NCI-H82 treated with DMSO at 0.1 percent for 48 hours (cell line): ENCODE measurements around the gene C11orf42.
"Not testable (repeated sequence)": the region's sequence is repeated elsewhere in the genome, so short reads cannot be mapped to it uniquely, and the experiment has no call there.

Source experiments
- DNase-seq: peaks from one replicate; lab custom pipeline; 2025; ENCODE audit not compliant: unreplicated experiment; lab: John Stamatoyannopoulos, UW

Gene C11orf42

GRCh38 chr11:6219359-6219758, 14.0 kb downstream of the C11orf42 start:
- no peak for DNase-seq

GRCh38 chr11:6223854-6224253, 18.5 kb downstream of the C11orf42 start:
- DNase-seq, result no peak

GRCh38 chr11:6224421-6224820, 19.1 kb downstream of the C11orf42 start:
- DNase-seq, result no peak

- DNase-seq, result no peak
These were observed 19.7 kb downstream of the C11orf42 start for GRCh38 chr11:6225024-6225423.

DNA sequence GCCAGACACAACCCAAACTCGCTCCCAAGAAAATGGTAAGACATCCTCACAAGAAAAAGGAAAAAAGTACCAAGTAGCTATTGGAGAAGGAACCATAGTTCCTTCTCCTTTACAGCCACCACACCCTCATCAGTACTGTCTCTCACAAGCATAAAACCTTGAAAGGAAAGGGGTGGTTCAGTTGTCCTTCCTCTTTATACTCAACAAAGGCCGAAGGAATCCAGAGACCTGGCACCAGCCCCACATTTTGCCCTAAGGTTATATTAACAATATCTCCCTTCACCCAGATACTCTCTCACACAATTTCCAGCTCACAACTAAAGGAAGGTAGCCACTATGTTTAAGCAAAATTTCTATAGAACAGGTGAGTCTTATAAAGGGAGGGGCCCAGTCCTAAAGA, 20.5 kb downstream of the C11orf42 start:
- no peak for DNase-seq

GRCh38 chr11:6228520-6228919, 23.2 kb downstream of the C11orf42 start:
- DNase-seq, result no peak

DNA sequence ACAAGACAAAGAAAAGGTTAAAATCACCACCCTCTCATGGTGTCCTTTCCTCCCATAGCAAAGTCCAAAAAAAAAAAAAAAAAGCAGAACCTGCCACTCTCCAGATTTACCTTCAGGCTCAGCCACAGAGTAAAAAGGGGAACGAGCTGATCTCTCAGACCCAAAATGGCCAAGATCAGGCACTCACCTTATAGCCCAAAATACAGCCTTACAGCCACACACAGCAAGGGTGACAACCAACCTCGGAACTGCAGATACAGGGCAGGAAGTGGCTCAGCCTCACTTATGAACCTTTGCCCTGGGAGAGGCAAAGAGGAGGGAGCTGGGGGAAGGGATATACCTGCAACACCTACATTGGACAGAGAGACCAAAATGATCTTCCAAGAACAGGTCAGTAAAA, 24.6 kb downstream of the C11orf42 start:
- DNase-seq, result no peak

DNA sequence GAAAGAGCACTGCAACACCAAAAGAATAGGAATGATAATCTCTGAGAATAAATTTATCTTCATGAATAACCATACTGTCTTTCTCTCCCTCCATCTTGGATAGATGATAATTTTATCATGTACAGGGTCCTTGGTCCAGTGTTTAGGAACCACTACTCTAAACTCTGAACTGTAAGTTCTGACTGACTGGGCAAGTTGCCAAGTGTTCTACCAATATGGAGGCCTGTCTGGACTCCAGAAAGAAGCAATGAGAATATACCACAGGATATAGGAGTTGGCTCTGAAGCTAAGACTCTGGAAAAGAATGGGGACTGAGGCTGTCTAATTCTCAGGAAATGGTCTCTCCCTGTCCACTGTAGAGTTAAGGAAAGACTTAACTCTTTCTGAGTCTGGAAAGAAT, 27.5 kb downstream of the C11orf42 start:
- DNase-seq, result no peak

GRCh38 chr11:6233984-6234386, 28.6 kb downstream of the C11orf42 start:
- no peak for DNase-seq

GRCh38 chr11:6234387-6235107, 29.2 kb downstream of the C11orf42 start, which contains the start of gene FHIP1B:
Gene FHIP1B (minus strand): TSS chr11:6234636. CDS start chr11:6224516, 10,120 bp downstream.
- DNase-seq, result peak; percentile 99

DNA sequence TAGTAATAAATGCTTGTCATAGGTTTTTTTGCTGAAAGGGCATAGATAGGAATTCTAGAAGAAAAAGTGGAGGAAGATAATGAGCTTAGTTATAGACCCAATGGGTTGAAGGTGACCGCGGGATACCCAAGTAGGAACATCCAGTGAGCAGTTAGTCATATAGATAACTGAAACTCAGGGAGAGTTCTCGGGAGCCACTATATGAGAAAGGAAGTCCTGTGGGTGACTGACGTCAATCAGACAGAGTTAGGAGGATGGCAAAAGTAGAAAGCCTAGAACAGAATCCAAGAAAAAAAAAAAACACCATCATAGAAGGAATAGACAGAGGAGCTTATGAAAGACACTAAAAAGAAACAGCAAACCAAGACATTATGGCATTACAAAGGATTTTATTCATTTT, 31.9 kb downstream of the C11orf42 start:
- no peak for DNase-seq

GRCh38 chr11:6237761-6238302, 32.5 kb downstream of the C11orf42 start:
- no peak for DNase-seq

DNA sequence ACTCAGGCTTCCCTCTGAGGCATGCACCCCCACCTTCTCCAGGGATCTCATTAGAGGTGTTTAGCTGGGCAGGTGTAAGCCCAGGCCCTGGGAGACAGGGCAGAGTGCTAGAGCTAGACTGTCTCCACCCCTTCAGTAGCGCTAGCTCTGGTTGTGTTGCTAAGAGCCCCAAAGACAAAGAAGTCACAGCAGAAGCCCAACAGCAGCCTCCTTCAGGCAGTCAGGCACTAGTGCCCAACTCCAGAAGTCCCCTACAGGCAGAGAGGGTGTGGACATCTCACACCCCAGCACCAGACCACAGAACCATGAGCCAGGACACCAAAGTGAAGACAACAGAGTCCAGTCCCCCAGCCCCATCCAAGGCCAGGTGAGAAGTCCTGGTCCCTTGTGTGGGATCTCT, 33.5 kb downstream of the C11orf42 start, which contains the start of gene CNGA4:
Gene CNGA4 (plus strand): TSS at position 188 of the 400 bp plus-strand sequence. CDS start 118 bp downstream, at position 306.
- no peak for DNase-seq

DNA sequence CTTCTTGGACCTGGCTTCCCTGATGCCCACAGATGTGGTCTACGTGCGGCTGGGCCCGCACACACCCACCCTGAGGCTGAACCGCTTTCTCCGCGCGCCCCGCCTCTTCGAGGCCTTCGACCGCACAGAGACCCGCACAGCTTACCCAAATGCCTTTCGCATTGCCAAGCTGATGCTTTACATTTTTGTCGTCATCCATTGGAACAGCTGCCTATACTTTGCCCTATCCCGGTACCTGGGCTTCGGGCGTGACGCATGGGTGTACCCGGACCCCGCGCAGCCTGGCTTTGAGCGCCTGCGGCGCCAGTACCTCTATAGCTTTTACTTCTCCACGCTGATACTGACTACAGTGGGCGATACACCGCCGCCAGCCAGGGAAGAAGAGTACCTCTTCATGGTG, 34.8 kb downstream of the C11orf42 start:
- no peak for DNase-seq

GRCh38 chr11:6240781-6241180, 35.4 kb downstream of the C11orf42 start:
- no peak for DNase-seq

DNA sequence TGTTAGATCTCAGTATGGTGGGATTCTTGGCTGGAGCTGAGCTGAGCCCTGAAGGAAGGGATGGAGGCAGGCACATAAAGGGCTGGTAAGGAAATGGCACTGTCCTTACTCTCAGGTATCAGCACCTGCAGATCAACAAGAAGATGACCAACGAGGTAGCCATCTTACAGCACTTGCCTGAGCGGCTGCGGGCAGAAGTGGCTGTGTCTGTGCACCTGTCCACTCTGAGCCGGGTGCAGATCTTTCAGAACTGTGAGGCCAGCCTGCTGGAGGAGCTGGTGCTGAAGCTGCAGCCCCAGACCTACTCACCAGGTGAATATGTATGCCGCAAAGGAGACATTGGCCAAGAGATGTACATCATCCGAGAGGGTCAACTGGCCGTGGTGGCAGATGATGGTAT, 36.0 kb downstream of the C11orf42 start:
- DNase-seq, result no peak

DNA sequence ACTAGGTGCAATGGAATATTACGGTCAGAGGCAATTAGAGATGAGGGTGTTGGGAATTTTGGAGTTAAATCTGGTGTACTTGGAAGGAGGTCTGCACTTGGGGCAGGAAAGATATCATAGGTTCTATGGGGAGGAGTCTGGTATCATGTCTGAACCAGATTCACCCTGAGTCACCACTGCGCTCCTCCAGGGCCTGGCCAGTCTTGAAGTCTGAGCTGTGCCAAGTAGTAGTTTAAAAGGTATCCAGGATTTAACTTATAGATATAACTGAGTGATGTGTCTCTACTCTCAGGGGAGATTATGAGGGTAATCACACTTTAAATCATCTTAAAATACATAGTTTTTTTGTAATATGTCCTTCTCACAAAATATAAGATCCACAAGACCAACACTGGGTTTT, 40.2 kb downstream of the C11orf42 start:
- no peak for DNase-seq

DNA sequence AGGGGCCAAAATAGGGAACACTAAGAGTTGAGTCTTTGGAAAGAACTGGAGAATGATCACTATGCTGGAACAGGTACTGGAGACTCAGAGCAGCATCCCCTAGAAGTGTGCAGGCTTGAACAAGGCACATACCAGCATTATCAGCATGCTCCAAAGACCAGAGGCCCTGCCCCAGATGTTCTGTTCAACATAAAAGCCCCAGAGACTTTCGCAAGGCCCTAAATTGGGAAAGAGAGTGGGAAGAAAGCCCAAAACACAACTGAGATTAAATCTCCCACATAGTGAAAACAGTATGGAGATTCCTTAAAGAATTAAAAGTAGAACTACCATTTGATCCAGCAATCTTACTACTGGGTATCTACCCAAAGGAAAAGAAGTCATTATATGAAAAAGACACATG, 42.9 kb downstream of the C11orf42 start:
- DNase-seq, result no peak

GRCh38 chr11:6248897-6249296, 43.5 kb downstream of the C11orf42 start:
- not testable (repeated sequence) for DNase-seq

GRCh38 chr11:6249770-6250555, 44.6 kb downstream of the C11orf42 start:
- DNase-seq, result no peak

DNA sequence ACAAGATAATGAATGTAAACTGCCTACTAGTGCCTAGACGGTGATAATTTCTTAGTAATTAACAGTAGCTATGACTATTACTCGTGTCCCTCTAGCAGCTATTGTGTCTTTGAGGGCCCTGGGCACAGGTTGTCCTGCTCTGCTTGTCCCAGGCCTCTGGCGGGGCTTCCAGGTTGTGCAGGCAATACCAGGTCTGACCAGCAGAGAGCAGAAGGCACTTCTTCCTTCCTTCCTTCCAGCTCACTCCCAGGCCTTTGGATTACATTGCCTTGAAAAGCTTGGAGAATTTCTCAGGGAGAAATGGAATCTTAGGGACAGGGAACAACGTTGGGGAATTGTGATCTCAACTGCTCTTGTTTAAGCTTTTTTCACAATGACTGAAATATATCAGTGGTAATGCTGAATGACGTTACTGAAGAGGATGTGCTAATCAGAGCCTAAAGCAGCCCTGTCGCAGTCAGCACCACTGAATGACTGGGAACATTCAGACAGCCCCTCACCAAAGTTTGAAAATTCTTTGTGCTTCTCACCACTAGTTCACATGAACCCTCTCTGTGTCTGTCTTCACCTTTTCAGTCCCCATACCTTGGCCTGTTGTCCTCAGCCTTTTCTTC, 45.9 kb downstream of the C11orf42 start:
- DNase-seq, result no peak
